Loucy (cell line): ENCODE measurements around the gene NOD2.

Experiments used
- EZH2phosphoT487 ChIP-seq: fragments of 200-600 bp; IDR thresholded peaks from 2 replicates; pipeline ENCODE4 v1.6.1; 2018; ENCODE audit warnings: antibody characterized with exemption, mild to moderate bottlenecking, moderate library complexity, borderline replicate concordance
- TF ChIP-seq, protein P1 (sequence below): fragments of 200-600 bp; sonication (generic); conservative IDR thresholded peaks from 2 replicates; pipeline ENCODE4 v1.5.1; 2014; ENCODE audit warnings: mild to moderate bottlenecking, antibody characterized with exemption, low read length

DNA sequence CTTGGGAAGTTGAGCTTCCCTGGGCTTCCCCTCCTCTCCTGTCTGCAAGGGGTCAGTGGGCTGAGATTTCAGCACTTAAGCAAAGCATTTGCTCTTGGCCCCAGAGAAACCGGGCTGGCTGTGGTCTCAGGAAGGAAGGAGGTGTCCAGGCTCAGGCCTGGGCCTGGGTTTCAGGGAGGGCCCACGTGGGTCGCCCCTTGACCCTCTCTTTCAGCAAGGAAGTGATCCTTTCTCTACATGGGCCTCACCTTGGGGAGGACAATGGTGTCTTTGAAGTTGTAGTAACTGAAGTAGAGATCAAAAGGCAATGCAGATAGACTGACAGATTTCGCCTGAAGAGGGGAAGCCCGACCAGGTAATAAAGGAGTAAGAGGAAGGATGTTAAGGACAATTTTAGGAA lies 2.7 kb downstream of the NOD2 start:
- TF ChIP-seq, protein P1, sequence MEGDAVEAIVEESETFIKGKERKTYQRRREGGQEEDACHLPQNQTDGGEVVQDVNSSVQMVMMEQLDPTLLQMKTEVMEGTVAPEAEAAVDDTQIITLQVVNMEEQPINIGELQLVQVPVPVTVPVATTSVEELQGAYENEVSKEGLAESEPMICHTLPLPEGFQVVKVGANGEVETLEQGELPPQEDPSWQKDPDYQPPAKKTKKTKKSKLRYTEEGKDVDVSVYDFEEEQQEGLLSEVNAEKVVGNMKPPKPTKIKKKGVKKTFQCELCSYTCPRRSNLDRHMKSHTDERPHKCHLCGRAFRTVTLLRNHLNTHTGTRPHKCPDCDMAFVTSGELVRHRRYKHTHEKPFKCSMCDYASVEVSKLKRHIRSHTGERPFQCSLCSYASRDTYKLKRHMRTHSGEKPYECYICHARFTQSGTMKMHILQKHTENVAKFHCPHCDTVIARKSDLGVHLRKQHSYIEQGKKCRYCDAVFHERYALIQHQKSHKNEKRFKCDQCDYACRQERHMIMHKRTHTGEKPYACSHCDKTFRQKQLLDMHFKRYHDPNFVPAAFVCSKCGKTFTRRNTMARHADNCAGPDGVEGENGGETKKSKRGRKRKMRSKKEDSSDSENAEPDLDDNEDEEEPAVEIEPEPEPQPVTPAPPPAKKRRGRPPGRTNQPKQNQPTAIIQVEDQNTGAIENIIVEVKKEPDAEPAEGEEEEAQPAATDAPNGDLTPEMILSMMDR, result no peak
- no peak for TF ChIP-seq EZH2phosphoT487
